GM23338 (cell line): ENCODE data around the gene SERPINA3. TPM values are rescaled to one million over a fixed set of nuclear protein-coding genes. Genes with fewer than 3 reads are reported as not detected.

Experiments
- ATAC-seq: fragments of 200-7000 bp; cut with Tn5 transposase; 3 replicates; pipeline ENCODE4 v1.9.1; 2020
- DNase-seq: peaks from one replicate; pipeline ENCODE4 v3.0.0-alpha.2; 2015; ENCODE audit warnings: low spot score
- H2AFZ ChIP-seq: fragments of 200-600 bp; sonication (generic); 2 replicates; pipeline ENCODE4 v1.8.0; 2016; ENCODE audit warnings: antibody characterized with exemption, mild to moderate bottlenecking, moderate library complexity
- H3F3A ChIP-seq: fragments of 200-600 bp; sonication (generic); replicated peaks from 2 replicates; pipeline ENCODE4 v1.8.0; 2017; ENCODE audit warnings: antibody characterized with exemption, mixed run types, low read depth
- H3K27ac ChIP-seq: fragments of 200-600 bp; sonication (generic); 2 replicates; pipeline ENCODE4 v1.6.1; 2016; ENCODE audit warnings: low read depth
- H3K27me3 ChIP-seq: fragments of 200-600 bp; sonication (generic); 2 replicates; pipeline ENCODE4 v1.8.0; 2016; ENCODE audit warnings: mild to moderate bottlenecking, mixed run types, moderate library complexity; ENCODE audit not compliant: insufficient read depth
- H3K36me3 ChIP-seq: fragments of 200-600 bp; sonication (generic); 2 replicates; pipeline ENCODE4 v1.8.0; 2016; ENCODE audit warnings: mild to moderate bottlenecking; ENCODE audit not compliant: insufficient read depth
- H3K4me1 ChIP-seq: fragments of 200-600 bp; sonication (generic); 2 replicates; pipeline ENCODE4 v1.8.0; 2016; ENCODE audit warnings: mild to moderate bottlenecking, moderate library complexity; ENCODE audit not compliant: insufficient read depth
- H3K4me2 ChIP-seq: fragments of 200-600 bp; sonication (generic); 2 replicates; pipeline ENCODE4 v1.7.1; 2017; ENCODE audit warnings: mixed run types
- H3K4me3 ChIP-seq: fragments of 200-600 bp; sonication (generic); 2 replicates; pipeline ENCODE4 v1.6.1; 2016; ENCODE audit warnings: mixed run types
- H3K79me2 ChIP-seq: fragments of 200-600 bp; sonication (generic); replicated peaks from 2 replicates; pipeline ENCODE4 v1.8.0; 2017; ENCODE audit warnings: mild to moderate bottlenecking; ENCODE audit not compliant: insufficient read depth
- H3K9me2 ChIP-seq: fragments of 200-600 bp; sonication (generic); 2 replicates; pipeline ENCODE4 v1.8.0; 2017; ENCODE audit not compliant: insufficient read depth
- H4K20me1 ChIP-seq: fragments of 200-600 bp; sonication (generic); replicated peaks from 2 replicates; pipeline ENCODE4 v1.8.0; 2017; ENCODE audit warnings: mild to moderate bottlenecking; ENCODE audit not compliant: insufficient read depth
- H3K27ac Mint-ChIP-seq: 2 replicates; pipeline ENCODE4 v1.8.0; 2020; ENCODE audit warnings: inconsistent platforms, mild to moderate bottlenecking, moderate library complexity, mixed read lengths
- H3K27me3 Mint-ChIP-seq: 3 replicates; pipeline ENCODE4 v1.8.0; 2022; ENCODE audit warnings: low read depth, mild to moderate bottlenecking, moderate library complexity, mixed read lengths, inconsistent platforms; ENCODE audit not compliant: insufficient read depth, poor library complexity
- H3K36me3 Mint-ChIP-seq: 3 replicates; pipeline ENCODE4 v1.8.0; 2021; ENCODE audit warnings: low read depth, mild to moderate bottlenecking, inconsistent platforms, moderate library complexity, mixed read lengths
- H3K4me1 Mint-ChIP-seq: 3 replicates; pipeline ENCODE4 v1.8.0; 2020; ENCODE audit warnings: mild to moderate bottlenecking, inconsistent platforms, mixed read lengths
- H3K4me3 Mint-ChIP-seq: 3 replicates; pipeline ENCODE4 v1.8.0; 2021; ENCODE audit warnings: moderate library complexity, mild to moderate bottlenecking, inconsistent platforms, mixed read lengths
- H3K9me3 Mint-ChIP-seq: 3 replicates; pipeline ENCODE4 v1.8.0; 2020; ENCODE audit warnings: moderate library complexity, mild to moderate bottlenecking, inconsistent platforms, mixed read lengths
- CREB1 ChIP-seq: fragments of 250-450 bp; sonication (Bioruptor Pico); IDR thresholded peaks from 2 replicates; pipeline ENCODE4 v1.5.0; 2020; ENCODE audit warnings: low read depth, mild to moderate bottlenecking, moderate library complexity
- CTCF ChIP-seq, 2 experiments: fragments of 200-600 bp in 1 of 2; sonication (generic) in 1 of 2; conservative IDR thresholded peaks; 2 replicates each; pipeline versions ENCODE4 v1.5.1 to v1.6.1; 2016 to 2017; ENCODE audit warnings: antibody characterized with exemption in 2 of 2, low read depth in 2 of 2, mild to moderate bottlenecking in 2 of 2, moderate library complexity in 1 of 2
- ETS1 ChIP-seq: IDR thresholded peaks from 2 replicates; pipeline ENCODE4 v1.6.1; 2016; ENCODE audit warnings: antibody characterized with exemption
- EZH2 ChIP-seq: fragments of 200-600 bp; sonication (generic); IDR thresholded peaks from one replicate; pipeline ENCODE4 v1.8.0; 2017; ENCODE audit warnings: antibody characterized with exemption, mild to moderate bottlenecking, low read depth; ENCODE audit not compliant: unreplicated experiment
- JUNB ChIP-seq: IDR thresholded peaks from one replicate; pipeline ENCODE4 v1.6.1; 2016; ENCODE audit warnings: antibody characterized with exemption; ENCODE audit not compliant: unreplicated experiment
- NANOG ChIP-seq: IDR thresholded peaks from 2 replicates; pipeline ENCODE4 v1.6.1; 2016; ENCODE audit warnings: antibody characterized with exemption, borderline replicate concordance
- POLR2AphosphoS5 ChIP-seq: IDR thresholded peaks from 2 replicates; pipeline ENCODE4 v1.6.1; 2016; ENCODE audit warnings: antibody characterized with exemption, low read depth
- REST ChIP-seq: IDR thresholded peaks from one replicate; pipeline ENCODE4 v1.6.1; 2018; ENCODE audit warnings: antibody characterized with exemption; ENCODE audit not compliant: unreplicated experiment
- STAT1 ChIP-seq: IDR thresholded peaks from one replicate; pipeline ENCODE4 v1.6.1; 2016; ENCODE audit warnings: antibody characterized with exemption; ENCODE audit not compliant: unreplicated experiment
- ZNF114 ChIP-seq: fragments of 250-450 bp; sonication (Bioruptor Pico); IDR thresholded peaks from 2 replicates; pipeline ENCODE4 v1.5.0; 2020; ENCODE audit warnings: mild to moderate bottlenecking, moderate library complexity
- ZNF331 ChIP-seq: fragments of 250-450 bp; sonication (Bioruptor Pico); IDR thresholded peaks from 2 replicates; pipeline ENCODE4 v1.5.0; 2020; ENCODE audit warnings: low read depth, mild to moderate bottlenecking, moderate library complexity
- ZNF462 ChIP-seq: fragments of 250-450 bp; sonication (Bioruptor Pico); IDR thresholded peaks from 2 replicates; pipeline ENCODE4 v1.5.0; 2020; ENCODE audit warnings: mild to moderate bottlenecking, moderate library complexity
- polyA plus RNA-seq: library from polyadenylated mRNA; unstranded; fragments of >200 nt; fragmentation: Nextera tagmentation; extraction: Ambion mirVana; gene quantifications from 2 replicates; pipeline ENCODE4 v1.2.1, GENCODE V29; 2016
- total RNA-seq: library from RNA; depleted of rRNA; stranded (reverse); fragments of >200 nt; shearing (Covaris generic); gene quantifications from 2 replicates; pipeline ENCODE4 v1.2.3, GENCODE V29; 2014

The SERPINA3 gene
- total and polyA plus RNA-seq, 2 experiments from 2014 or later, result not detected

GRCh38 chr14:94597788-94598187 is 14.4 kb upstream of the SERPINA3 start:
- no peak overlapping the region for H2AFZ ChIP-seq
- ATAC-seq (no peak), DNase-seq (no peak)
- no peak overlapping the region for H3K27ac ChIP-seq
- no peaks in the 10 kb centered on the region for H3K9me2 ChIP-seq
- Mint-ChIP-seq H3K4me1 (peaks cover 13% of the 10 kb centered on the region), H3K27ac (no peak overlapping the region), H3K4me3 (no peak overlapping the region), H3K9me3 (peaks cover 7% of the 10 kb centered on the region; the same call in 2 of the 3 replicates), H3K27me3 (peaks cover 8% of the 10 kb centered on the region), H3K36me3 (no peaks in the 10 kb centered on the region; the same call in 1 of the 3 replicates)
- TF ChIP-seq POLR2AphosphoS5, result no peak
- no peak for TF ChIP-seq ZNF114
- TF ChIP-seq REST, result no peak
- no peak for TF ChIP-seq ETS1
- no peak for TF ChIP-seq JUNB
- no peak for TF ChIP-seq ZNF331 (CRISPR knock-in tag)
- no peak for TF ChIP-seq STAT1
- TF ChIP-seq NANOG, result no peak
- no peak for TF ChIP-seq CREB1 (CRISPR knock-in tag)
- TF ChIP-seq ZNF462 (CRISPR knock-in tag), result no peak
- no peak for TF ChIP-seq EZH2
- no peak for TF ChIP-seq CTCF (conservative IDR thresholded peaks at IDR 0.05; ENCODE audit: low read depth in 2 of 2)
- no peaks in the 10 kb centered on the region for H3K4me1 ChIP-seq
- H3K36me3 ChIP-seq, result no peaks in the 10 kb centered on the region
- H4K20me1 ChIP-seq, result no peaks in the 10 kb centered on the region
- H3K4me3 ChIP-seq, result no peak overlapping the region
- no peak overlapping the region for H3K4me2 ChIP-seq
- no peaks in the 10 kb centered on the region for H3K27me3 ChIP-seq
- H3F3A ChIP-seq, result no peaks in the 10 kb centered on the region
- no peaks in the 10 kb centered on the region for H3K79me2 ChIP-seq
